CD4-positive, alpha-beta T cell treated with Interleukin-6 at 100 ng/mL for 8 hours (primary cell): ENCODE measurements around the gene TUBA1C.
"Not testable (repeated sequence)": the region's sequence is repeated elsewhere in the genome, so short reads cannot be mapped to it uniquely, and the experiment has no call there.

ENCODE experiments used
- DNase-seq: peaks from one replicate; pipeline ENCODE4 v3.0.0-alpha.2; 2020; ENCODE audit warnings: mixed read lengths, low spot score

The TUBA1C gene

GRCh38 chr12:49255857-49256637, 8.8 kb upstream of the TUBA1C start:
- no peak for DNase-seq

GRCh38 chr12:49257508-49258184, 7.2 kb upstream of the TUBA1C start:
- DNase-seq: not testable (repeated sequence)

GRCh38 chr12:49259452-49259851, 5.4 kb upstream of the TUBA1C start:
- no peak for DNase-seq

- DNase-seq: no peak
Observed at GRCh38 chr12:49260166-49260565, 4.7 kb upstream of the TUBA1C start.

- DNase-seq: no peak
Observed at GRCh38 chr12:49260571-49261363, 4.1 kb upstream of the TUBA1C start.

- no peak for DNase-seq
Observed at GRCh38 chr12:49261721-49262120, 3.2 kb upstream of the TUBA1C start.

GRCh38 chr12:49263400-49263763, 1.5 kb upstream of the TUBA1C start:
- no peak for DNase-seq

GRCh38 chr12:49264466-49264872, 413 bp upstream of the TUBA1C start:
- peak; percentile 29 for DNase-seq

- DNase-seq: not testable (repeated sequence)
Observed at GRCh38 chr12:49269191-49269590, 4.3 kb downstream of the TUBA1C start.

- DNase-seq: no peak
Observed at GRCh38 chr12:49272790-49273725, 8.2 kb downstream of the TUBA1C start.

- no peak for DNase-seq
Observed at GRCh38 chr12:49273726-49274395, 9.0 kb downstream of the TUBA1C start.

GRCh38 chr12:49274396-49275069, 9.7 kb downstream of the TUBA1C start:
- DNase-seq: no peak

- no peak for DNase-seq
Observed at GRCh38 chr12:49276304-49277290, 11.7 kb downstream of the TUBA1C start.

GRCh38 chr12:49277466-49277865, 12.6 kb downstream of the TUBA1C start:
- no peak for DNase-seq

GRCh38 chr12:49279706-49280159, 14.9 kb downstream of the TUBA1C start:
- DNase-seq: no peak

GRCh38 chr12:49280545-49280944, 15.7 kb downstream of the TUBA1C start:
- DNase-seq: not testable (repeated sequence)

- DNase-seq: no peak
Observed at GRCh38 chr12:49282302-49282701, 17.4 kb downstream of the TUBA1C start.

GRCh38 chr12:49282740-49283375, 18.0 kb downstream of the TUBA1C start:
- not testable (repeated sequence) for DNase-seq
